ENCODE data around the gene MAN1C1. TPM values are rescaled to one million over a fixed set of nuclear protein-coding genes. Genes with fewer than 3 reads are reported as not detected.

Gene MAN1C1
- total and polyA plus RNA-seq, 10 of the 15 experiments (the other 5 are each of a cell fraction or from before 2014, with no cell fraction given) = 0.12 to 0.56 (median 0.22) TPM; not detected in 3

- intact Hi-C loops (cut with micrococcal nuclease; ENCODE audit: unreplicated experiment) = loop anchor here (10.0 kb wide), 1 partner anchor 565 kb away; the partner anchor contains the start of gene RSRP1
- TF ChIP-seq CBX3 (IDR thresholded peaks at IDR 0.05; ENCODE audit: borderline replicate concordance, low read depth) (no peak), SUZ12 (IDR thresholded peaks at IDR 0.05; ENCODE audit: unreplicated experiment) (no peak), HSF1 (IDR thresholded peaks at IDR 0.05; ENCODE audit: low read depth, low read length) (no peak), EP300 (IDR thresholded peaks at IDR 0.05; ENCODE audit: borderline replicate concordance in 1 of 2, control insufficient read depth in 1 of 2, low read depth in 2 of 2, low read length in 2 of 2) (no peak), HDGF (IDR thresholded peaks at IDR 0.05) (0 out of 2 replicates have a peak, but pooled peaks have one; percentile 41), E2F4 (IDR thresholded peaks at IDR 0.05; ENCODE audit: low read depth, low read length) (no peak), IKZF1 (conservative IDR thresholded peaks at IDR 0.05) (peak; percentile 84), EZH2 (IDR thresholded peaks at IDR 0.05; ENCODE audit: borderline replicate concordance, control insufficient read depth, low read depth, low read length) (no peak), NR2F1 (conservative IDR thresholded peaks at IDR 0.05) (0 out of 2 replicates have a peak, but pooled peaks have one; percentile 54), EED (IDR thresholded peaks at IDR 0.05; ENCODE audit: low read depth) (peak; percentile 53; the same call in 1 of the 2 replicates), SREBF2 (IDR thresholded peaks at IDR 0.05; ENCODE audit: low read length) (no peak), IKZF2 (IDR thresholded peaks at IDR 0.05) (peak; percentile 67 to 76), TCF7 (IDR thresholded peaks at IDR 0.05; ENCODE audit: borderline replicate concordance) (no peak), RAD51 (IDR thresholded peaks at IDR 0.05) (no peak), ZNF207 (IDR thresholded peaks at IDR 0.05; ENCODE audit: borderline replicate concordance) (no peak), RFX5 (IDR thresholded peaks at IDR 0.05; ENCODE audit: low read depth, low read length) (no peak), PML (IDR thresholded peaks at IDR 0.05; ENCODE audit: low read length) (no peak), KAT2A (conservative IDR thresholded peaks at IDR 0.05; ENCODE audit: control insufficient read depth, low read depth, low read length) (no peak), ZBTB33 (IDR thresholded peaks at IDR 0.05) (no peak), MEF2A (IDR thresholded peaks at IDR 0.05; ENCODE audit: insufficient read depth, low read depth, low read length) (no peak)
Measured at GRCh38 chr1:25809283-25809926, 192.8 kb downstream of the MAN1C1 start.

More at GRCh38 chr1:25809283-25809926, 192.8 kb downstream of the MAN1C1 start:
- ATAC-seq (peak; percentile 50), FAIRE-seq (no peak), DNase-seq (ENCODE audit: low read depth, low spot score) (no peak)
- H4K20me1 ChIP-seq (ENCODE audit: control insufficient read depth, insufficient read depth) = no peaks in the 10 kb centered on the region
- H3K27me3 ChIP-seq (replicated peaks in 1 of 2; ENCODE audit: control insufficient read depth in 2 of 2, insufficient read depth in 2 of 2, low read length in 1 of 2) = no peaks in the 10 kb centered on the region
- H3K4me1 ChIP-seq (ENCODE audit: control insufficient read depth, insufficient read depth, low read length) = peaks cover 15% of the 10 kb centered on the region
- no peaks in the 10 kb centered on the region for H3K79me2 ChIP-seq (ENCODE audit: control insufficient read depth, insufficient read depth, low read length)
- ChIA-PET RAD21 (ENCODE audit: unreplicated experiment) (interaction anchor here (0.6 to 3.2 kb wide), 16 partner anchors 8 to 373 kb away, joined by 3 to 15 read pairs (median 4); partner anchors contain the start of genes LDLRAP1, MTFR1L and PAFAH2), CTCF (interaction anchor here (0.6 to 8.1 kb wide), 28 partner anchors 10 to 961 kb away, joined by 3 to 63 read pairs (median 4); partner anchors contain the start of genes MTFR1L, PAFAH2 and SELENON), POLR2A (interaction anchor here (1.1 to 1.9 kb wide), 2 partner anchors 11 to 570 kb away, joined by 4 to 5 read pairs; no protein-coding TSS in a partner anchor), SMC1A (ENCODE audit: uncharacterized antibody, unreplicated experiment) (interaction anchor here (0.6 to 1.9 kb wide), 15 partner anchors 8 to 592 kb away, joined by 3 to 14 read pairs (median 3); partner anchors contain the start of genes MTFR1L and PAFAH2)
- no peaks in the 10 kb centered on the region for H3K36me3 ChIP-seq (ENCODE audit: control insufficient read depth in 2 of 2, insufficient read depth in 2 of 2, low read length in 1 of 2)
- 7% methylated on average over 18 of the region's 18 CpGs for WGBS (ENCODE audit: insufficient coverage, insufficient replicate concordance, low lambda C conversion rate, missing lambda C conversion rate)
- no peak overlapping the region for H3K4me3 ChIP-seq
- no peak overlapping the region for H3K9ac ChIP-seq (ENCODE audit: control insufficient read depth, insufficient read depth, low read length)
- no peaks in the 10 kb centered on the region for H3K9me3 ChIP-seq (replicated peaks; ENCODE audit: control insufficient read depth, insufficient read depth, low read length)
- no peak overlapping the region for H3K27ac ChIP-seq (ENCODE audit: control insufficient read depth, insufficient read depth)
- in situ Hi-C loops (cut with MboI) = loop anchor here (25.0 kb wide), 1 partner anchor 397 kb away; the partner anchor contains the start of gene RHCE
- no TSS peak for BruUV-seq (replicated peaks)
- H3K4me2 ChIP-seq (ENCODE audit: control insufficient read depth, insufficient read depth) = peak overlapping the region; percentile 21
- no peak overlapping the region; the same call in 1 of the 2 replicates for H2AFZ ChIP-seq (ENCODE audit: control insufficient read depth, low read depth, low read length)

Measured in GM12878 (cell line).